ENCODE results near the gene CDC34. TPM values are rescaled to one million over a fixed set of nuclear protein-coding genes. Genes with fewer than 3 reads are reported as not detected.

Gene CDC34
- total RNA-seq, 1 donor from 2014 or later: 124 TPM

DNA sequence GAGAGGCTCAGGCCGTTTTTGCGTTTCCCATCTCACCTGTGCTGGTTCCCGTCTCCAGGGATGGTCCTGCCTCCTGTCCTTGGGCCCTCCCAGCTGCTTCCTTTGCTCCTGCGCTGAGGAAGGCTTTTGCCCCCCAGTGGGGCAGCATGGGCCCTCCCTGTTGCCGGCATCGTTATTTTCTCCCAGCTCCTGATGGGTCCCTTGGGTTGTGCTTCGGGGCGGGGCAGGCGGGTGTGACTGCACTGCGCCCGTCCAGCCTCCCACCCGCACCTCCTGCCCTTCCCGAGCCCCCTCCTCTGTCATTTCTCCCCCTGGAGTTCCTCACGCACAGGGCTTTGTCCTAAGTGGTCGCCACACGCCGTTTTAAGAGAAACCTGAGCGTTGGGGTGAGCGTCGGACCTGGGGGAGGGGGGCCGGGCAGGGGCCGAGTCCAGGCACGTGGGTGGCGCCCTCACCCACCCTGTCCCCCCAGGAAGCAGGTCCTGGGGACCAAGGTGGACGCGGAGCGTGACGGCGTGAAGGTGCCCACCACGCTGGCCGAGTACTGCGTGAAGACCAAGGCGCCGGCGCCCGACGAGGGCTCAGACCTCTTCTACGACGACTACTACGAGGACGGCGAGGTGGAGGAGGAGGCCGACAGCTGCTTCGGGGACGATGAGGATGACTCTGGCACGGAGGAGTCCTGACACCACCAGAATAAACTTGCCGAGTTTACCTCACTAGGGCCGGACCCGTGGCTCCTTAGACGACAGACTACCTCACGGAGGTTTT, 9.5 kb downstream of the CDC34 start:
- Histone ChIP-seq H3K36me3 (peaks cover 52 to 58% of the 10 kb centered on the region in 2 donors), H3K4me3 (no peak overlapping the region), H3K9me3 (no peaks in the 10 kb centered on the region), H3K27me3 (no peaks in the 10 kb centered on the region), H3K27ac (no peak overlapping the region), H3K4me1 (no peaks in the 10 kb centered on the region)
- intact Hi-C loops (cut with DNase I): no loop called here
- DNase-seq (ENCODE audit: low spot score in 2 of 2): no peak
- no peak for TF ChIP-seq CTCF (IDR thresholded peaks at IDR 0.05)

GRCh38 chr19:541699-542098, 10.1 kb downstream of the CDC34 start:
- Histone ChIP-seq H3K27ac (no peak overlapping the region), H3K4me3 (no peak overlapping the region), H3K36me3 (peaks cover 45 to 51% of the 10 kb centered on the region in 2 donors), H3K4me1 (no peaks in the 10 kb centered on the region), H3K27me3 (no peaks in the 10 kb centered on the region), H3K9me3 (no peaks in the 10 kb centered on the region)
- DNase-seq (ENCODE audit: low spot score in 2 of 2): no peak
- TF ChIP-seq CTCF (IDR thresholded peaks at IDR 0.05): no peak
- intact Hi-C loops (cut with DNase I): no loop called here

GRCh38 chr19:542173-542866, 10.8 kb downstream of the CDC34 start:
- no peaks in the 10 kb centered on the region for H3K4me1 ChIP-seq
- no peak overlapping the region for H3K27ac ChIP-seq
- peaks cover 40 to 45% of the 10 kb centered on the region in 2 donors for H3K36me3 ChIP-seq
- TF ChIP-seq CTCF (IDR thresholded peaks at IDR 0.05): no peak
- H3K9me3 ChIP-seq: no peaks in the 10 kb centered on the region
- H3K27me3 ChIP-seq: no peaks in the 10 kb centered on the region
- intact Hi-C loops (cut with DNase I): no loop called here
- DNase-seq (ENCODE audit: low spot score in 2 of 2): no peak
- H3K4me3 ChIP-seq: no peak overlapping the region

- no peaks in the 10 kb centered on the region for H3K27me3 ChIP-seq
- H3K27ac ChIP-seq: no peak within 1 kb of the TSS
- no peaks in the 10 kb centered on the region for H3K4me1 ChIP-seq
- peaks cover 26 to 30% of the 10 kb centered on the region in 2 donors for H3K36me3 ChIP-seq
- no peaks in the 10 kb centered on the region for H3K9me3 ChIP-seq
- intact Hi-C loops (cut with DNase I): no loop called here
- DNase-seq (ENCODE audit: low spot score in 2 of 2): no peak
- H3K4me3 ChIP-seq: peak within 1 kb of the TSS in 1 of 2 donors; percentile 4
- no peak for TF ChIP-seq CTCF (IDR thresholded peaks at IDR 0.05)
Observed at GRCh38 chr19:543910-544608, 12.5 kb downstream of the CDC34 start, which contains the start of gene GZMM. TSS of gene GZMM (plus strand) at chr19:544053. CDS start at chr19:544072, 19 bp downstream.

- Histone ChIP-seq H3K36me3 (peaks cover 4 to 8% of the 10 kb centered on the region in 2 donors), H3K9me3 (no peaks in the 10 kb centered on the region), H3K27me3 (no peaks in the 10 kb centered on the region), H3K4me3 (no peak overlapping the region), H3K4me1 (no peaks in the 10 kb centered on the region), H3K27ac (no peak overlapping the region)
- TF ChIP-seq CTCF (IDR thresholded peaks at IDR 0.05): no peak
- intact Hi-C loops (cut with DNase I): no loop called here
- DNase-seq (ENCODE audit: low spot score in 2 of 2): no peak
Observed at GRCh38 chr19:547117-547516, 15.6 kb downstream of the CDC34 start.

Data from ascending aorta (tissue), 2 donors.